HG03469 (cell line): ENCODE data around the gene FBXO31.
"Not testable (repeated sequence)": the region's sequence is repeated elsewhere in the genome, so short reads cannot be mapped to it uniquely, and the experiment has no call there.

ENCODE experiments used
- ATAC-seq: cut with Tn5 transposase; IDR thresholded peaks from one replicate; pipeline ENCODE4 v1.9.1; 2021; ENCODE audit warnings: mild to moderate bottlenecking, moderate library complexity, moderate number of reproducible peaks; ENCODE audit not compliant: unreplicated experiment

Gene FBXO31

DNA sequence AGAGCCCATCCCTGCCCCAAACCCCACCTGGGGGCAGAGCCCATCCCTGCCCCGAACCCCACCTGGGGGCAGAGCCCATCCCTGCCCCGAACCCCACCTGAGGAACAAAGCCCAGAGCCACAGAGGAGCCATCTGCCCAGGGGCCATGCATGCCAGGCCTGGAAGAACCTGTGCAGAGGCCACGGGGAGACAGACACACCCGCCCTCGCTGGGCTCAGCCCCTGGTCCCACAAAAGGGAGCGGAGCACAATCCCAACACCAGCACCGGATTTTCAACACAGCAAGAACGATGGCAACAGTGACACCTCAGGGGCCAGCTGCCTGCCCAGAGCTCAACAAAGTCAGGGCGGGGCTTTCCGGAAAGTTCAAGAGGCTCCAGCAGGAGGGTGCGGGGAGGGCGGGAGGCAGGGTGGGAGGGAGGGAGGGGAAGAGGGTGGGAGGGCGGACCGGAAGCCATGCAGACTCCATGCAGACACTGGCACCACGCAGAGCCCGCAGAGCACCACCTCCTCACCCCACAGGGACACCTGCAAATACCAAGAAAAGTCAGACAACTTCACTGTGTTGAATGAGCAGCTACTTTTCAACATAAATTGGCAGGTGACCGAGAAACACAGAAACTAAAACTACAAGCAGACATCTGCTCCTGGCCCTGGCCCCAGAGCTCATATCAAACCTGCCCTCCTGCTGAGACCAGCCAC lies 38.5 kb downstream of the FBXO31 start:
- no peak for ATAC-seq

DNA sequence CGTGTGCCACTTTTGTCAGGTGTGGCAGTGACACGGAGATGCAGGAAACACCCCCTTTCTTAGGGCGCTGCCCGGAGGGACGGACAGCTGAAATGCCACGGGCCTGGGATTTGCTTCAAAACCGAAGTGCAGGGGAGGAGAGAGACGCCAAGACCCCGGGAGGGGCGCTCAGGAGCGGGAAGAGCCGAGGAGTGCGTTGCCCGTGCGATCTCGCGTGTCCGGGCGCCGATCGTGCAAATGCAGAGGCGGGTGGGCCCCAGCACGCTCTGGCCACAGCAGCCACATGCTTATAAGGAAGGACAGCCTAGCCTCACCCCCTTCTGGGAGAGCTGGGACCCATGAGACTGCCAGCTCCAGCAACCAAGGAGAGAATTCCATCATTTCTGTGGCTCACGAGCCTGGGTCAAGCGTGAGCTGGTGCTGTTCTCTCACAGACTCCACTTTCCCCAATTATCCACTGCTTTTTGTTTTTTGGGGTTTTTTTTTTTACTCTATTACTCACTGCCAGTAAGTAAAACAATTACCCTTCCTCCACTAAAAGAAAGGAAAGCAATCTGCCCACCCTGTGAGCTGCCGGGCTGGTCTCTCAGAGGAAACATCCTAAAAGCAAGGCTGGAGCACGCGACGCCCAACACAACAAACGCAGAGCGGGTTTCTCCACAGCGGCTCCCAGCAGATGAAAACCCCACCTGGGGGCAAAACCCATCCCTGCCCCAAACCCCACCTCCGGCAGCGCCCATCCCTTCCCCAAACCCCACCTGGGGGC lies 39.2 kb downstream of the FBXO31 start:
- ATAC-seq, result no peak

DNA sequence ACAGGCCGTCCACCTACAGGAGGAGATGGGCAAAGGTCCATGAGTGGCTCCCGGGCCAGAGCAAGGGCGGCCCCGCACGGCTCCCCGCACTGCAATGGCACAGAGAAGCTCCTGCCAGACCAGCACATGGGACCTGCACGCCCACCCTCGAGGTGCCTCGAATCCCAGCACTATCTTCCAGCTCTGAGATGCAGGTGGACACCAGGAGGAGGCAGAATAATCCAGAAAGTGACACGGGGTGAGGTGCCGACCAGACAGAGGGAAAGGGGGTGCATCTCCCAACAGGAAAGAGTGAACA lies 39.9 kb downstream of the FBXO31 start:
- no peak for ATAC-seq

DNA sequence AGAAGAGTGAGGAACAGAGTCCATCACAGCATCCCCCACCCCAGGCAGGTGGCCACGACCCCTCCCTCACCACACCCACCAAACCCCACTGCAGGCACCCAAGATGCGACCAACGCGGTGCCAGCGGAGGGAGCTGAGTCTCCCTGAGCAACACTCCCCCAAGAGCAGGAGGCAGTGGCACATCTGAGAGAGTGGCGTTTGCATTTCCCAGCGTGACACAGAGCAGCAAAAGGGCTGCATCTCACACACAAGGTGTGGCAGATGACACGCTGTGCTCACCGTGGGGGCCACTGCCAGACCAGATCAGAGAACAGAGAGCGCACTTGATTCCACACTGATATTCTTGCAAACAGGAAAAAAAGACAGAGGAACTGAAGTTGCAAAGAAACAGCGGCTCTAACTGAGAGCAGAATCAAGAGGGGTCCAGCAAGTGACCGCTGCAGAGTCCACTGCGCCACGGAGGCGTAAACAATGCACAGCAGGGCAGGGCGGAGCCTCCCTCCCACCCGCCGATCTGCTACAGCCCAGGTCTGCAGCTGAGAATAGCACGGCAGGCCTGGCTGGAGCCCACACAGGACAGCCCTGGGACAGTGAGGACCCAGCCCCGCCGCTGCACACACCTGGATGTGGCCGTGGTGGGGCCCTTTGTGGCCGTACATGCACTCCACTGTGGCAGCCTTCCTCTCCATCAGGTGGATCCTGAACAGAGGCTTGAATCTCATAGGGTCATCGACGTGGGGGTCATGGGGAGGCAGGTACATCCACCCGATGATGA lies 40.4 kb downstream of the FBXO31 start:
- no peak for ATAC-seq

DNA sequence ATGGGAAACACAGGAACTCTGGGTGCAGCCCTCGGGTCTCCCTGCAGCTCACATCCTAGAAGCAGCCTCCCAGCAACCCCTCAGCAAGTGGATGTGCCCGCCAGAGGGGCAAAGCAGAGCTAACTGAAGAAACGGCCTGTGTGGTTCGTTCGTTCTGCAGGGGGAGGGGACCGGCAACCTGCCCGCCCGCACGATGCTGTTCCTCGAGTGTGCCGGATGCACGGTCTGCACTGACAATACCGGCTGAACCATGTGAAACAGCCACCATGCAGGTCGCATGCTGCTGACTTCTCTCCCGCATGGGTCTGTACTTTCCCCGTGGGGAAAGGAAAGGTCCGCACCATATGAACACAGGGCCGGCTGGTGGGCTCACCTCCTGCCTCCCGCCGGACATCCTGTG lies 41.1 kb downstream of the FBXO31 start:
- no peak for ATAC-seq

DNA sequence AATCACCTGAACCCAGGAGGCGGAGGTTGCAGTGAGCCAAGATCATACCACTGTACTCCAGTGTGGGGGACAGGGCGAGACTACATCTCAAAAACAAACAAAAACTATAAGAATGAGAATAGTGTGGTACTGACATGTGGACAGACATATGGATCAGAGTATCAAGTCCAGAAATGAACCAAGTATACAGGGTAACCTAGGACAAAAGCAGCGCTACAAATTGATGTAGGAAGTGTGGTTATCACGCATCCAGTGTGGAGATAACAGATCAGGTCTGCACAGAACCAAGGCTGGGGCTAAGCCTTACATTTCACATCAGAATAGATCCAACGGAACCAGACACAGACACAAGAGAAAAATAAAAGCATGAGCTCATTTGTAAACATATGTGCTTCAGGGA lies 43.4 kb downstream of the FBXO31 start:
- ATAC-seq, result no peak

- not testable (repeated sequence) for ATAC-seq
Observed at GRCh38 chr16:87339724-87340105, 43.9 kb downstream of the FBXO31 start.

DNA sequence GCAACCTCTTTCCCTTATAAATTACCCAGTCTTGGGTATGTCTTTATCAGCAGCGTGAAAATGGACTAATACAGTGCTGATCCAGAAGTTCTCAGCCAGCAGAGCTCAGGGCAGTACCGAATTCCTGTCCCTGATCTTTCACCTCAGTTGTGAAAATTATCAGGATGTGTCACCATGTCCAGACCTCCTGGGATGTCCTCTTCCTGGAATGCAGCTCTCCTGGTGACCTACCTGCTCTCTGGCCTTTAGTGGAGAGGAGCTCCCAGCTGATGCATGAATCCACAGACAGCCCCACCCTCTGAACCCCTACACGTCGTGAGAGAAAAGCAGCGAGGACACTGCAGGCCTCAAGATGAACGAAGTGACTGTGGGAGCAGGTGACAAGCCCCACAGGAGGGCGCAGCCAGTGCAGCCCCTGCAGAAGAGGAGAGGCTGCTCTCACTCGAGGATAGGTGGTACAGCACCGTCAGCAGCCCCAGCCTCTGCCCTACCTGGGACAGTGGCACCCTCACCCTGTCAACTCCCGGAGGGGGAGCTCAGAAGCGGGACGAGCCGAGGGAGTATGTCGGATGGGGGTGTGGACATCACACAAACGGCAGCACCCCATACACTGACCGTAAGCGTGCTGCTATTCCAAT lies 44.4 kb downstream of the FBXO31 start:
- no peak for ATAC-seq

DNA sequence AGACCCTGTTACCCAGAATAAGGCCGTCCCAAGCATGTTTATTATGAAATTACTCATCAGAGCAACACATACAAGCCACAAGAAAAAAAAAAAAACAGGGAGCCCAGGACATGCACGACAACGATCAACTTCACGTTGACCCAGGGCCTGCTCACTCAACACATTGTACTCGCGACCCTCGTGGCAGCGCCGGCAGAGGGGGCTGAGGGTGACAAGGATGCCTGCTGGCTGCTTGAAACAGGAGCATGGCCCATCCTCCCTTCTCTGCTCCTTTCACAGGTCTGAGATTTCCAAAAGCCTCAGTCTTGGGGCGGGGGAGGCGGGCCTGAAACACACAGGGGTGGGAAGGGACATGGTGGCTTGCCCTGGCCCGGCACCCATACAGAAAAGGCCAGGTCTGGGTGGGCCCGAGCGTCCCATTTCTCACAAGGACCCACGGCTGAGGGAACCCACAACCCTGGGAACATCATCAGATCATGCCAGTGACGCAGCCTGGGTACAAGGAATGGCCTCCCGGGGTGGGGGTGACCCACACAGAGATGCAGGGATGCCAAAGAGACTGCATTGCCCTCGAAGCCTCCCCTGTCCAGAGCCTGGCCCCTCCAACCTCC lies 45.3 kb downstream of the FBXO31 start:
- ATAC-seq, result no peak

DNA sequence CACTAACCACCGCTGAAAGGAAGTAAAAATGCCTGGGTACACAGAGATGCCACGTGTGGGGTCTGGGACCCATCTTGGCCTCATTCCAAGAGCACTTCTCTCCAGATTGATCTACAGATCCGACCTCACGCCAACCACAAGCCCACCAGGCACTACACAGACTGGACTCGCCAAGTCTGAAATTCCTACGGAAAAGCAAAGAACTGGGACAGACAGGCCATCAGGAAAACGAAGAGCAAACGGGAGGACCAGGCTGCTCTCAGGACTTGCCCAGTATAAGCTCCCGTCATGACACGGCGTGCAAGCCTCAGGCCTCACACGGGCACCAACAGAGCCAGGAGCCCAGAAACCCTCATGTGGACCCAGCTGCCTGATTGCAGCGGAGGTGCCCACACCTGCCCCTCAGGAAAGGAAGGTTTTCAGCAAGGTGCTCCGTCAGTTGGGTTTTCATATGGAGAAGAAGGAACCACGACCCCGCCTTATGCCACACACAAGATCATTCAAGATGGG lies 46.3 kb downstream of the FBXO31 start:
- no peak for ATAC-seq

DNA sequence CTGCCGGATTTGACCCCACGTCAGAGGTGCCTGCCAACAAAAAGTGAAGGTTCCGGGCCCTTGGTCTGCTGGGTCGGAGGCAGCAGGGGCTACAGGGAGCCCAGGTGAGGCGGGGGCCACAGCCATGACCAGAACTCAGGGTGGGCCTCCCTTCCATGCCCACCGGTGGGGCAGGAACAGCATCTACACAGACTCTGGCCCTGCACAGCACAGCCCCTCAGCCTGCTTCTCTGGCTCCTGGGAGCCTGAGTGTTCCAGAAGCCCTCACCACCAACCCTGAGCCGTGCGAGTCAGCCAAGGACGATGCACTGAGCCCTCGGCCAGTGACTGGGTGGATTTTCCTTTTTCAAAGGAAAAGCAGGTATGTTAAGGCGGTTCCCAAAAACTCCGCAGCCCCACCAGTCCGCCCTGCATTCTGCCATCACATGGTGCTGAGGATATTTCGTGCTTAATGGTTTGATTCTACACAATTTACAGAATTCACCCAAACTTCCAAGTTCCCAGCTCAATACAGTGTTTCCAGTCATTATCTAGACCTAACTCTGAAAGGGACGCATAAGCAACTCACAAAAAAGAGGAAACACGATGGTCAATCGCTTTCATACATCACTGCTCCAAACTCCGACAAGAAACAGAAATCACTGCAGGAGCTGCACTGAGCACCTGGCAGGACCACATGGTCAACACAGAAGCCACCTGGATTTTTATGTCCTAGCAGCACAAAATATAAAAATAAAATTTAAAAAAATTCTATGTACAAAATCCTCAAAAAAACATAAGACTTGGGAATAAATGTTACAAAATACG lies 46.9 kb downstream of the FBXO31 start:
- no peak for ATAC-seq

DNA sequence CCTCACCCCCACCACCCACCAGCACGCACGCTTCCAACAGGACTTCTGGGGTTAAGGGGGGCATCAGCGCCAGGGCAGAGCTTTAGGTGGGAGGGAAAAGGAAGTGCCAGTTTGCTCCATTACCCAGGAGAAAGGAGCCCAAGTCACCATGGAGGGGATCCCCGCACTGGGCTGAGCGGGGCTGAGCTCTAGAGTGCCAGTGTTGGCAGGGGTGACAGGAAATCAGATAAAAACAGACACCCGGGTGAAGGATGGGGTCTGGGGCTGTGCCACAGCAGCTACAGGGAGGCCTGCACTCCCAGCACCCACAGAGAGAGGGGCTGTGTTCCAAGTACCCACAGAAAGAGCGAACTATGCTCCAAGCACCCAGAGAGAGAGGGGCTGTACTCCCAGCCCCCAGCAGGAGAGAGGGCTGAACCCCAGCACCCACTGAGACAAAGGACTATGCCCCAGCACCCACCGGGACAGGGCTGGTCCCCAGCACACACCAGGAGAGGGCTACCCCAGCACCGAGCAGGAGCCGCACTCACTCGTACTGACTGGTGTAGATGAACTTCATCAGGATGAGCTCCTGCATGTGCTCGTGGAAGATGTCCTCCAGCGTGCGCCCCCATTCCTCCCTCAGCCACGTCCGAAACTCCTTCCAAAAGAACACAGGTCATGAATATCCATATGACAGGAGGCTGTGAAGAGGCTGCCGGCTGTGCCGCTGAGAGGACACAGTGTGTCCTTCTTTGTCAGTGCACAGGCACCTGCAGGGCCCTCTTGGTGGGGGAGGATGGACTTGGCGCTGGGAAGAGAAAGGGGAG lies 47.7 kb downstream of the FBXO31 start:
- ATAC-seq, result no peak

DNA sequence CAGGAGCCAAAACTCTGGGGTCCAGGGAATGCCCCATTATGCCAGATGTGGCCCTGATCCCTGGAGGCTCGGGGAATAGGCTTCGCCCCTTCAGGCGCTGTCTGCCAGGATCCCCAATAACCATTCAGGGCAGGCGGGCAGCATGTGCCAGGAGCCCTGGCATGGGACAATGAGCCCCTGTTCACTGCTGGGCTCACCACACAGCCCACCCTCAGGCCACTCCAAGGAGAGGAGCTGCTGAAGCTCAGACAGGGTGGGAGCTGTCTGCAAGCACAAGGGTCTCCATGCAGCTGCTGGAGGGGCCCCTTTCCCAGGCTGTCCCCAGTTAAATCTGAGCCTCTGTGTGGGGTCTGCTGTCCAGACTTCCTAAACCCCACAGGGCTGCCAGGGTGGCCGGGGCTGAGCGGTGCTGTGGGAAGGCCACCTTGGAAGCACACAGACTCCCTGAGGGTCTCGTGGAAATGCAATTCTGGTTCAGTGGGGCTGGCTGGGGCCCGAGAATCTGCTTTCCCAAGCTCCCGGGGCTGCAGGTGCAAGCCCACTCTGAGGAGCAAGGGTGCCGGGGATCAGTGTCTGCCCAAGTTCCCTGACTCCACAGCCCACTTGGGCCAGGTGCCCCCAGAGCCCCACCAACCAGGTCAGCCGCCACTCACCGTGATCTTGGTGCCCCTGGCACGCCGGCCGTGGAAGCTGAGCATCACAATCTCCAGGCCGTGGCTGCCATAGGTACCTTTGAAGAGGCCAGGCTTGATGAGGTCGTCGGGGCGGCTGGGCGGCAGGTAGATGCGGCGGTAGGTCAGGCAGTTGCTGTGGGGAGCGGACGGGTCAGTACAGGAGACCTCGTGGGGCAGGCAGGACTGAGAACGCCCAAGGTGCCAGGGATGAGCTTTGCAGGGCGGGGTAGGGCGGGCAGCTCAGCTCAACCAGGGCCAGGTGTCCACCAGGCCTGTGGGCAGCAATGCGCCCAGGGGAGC lies 48.6 kb downstream of the FBXO31 start:
- no peak for ATAC-seq

DNA sequence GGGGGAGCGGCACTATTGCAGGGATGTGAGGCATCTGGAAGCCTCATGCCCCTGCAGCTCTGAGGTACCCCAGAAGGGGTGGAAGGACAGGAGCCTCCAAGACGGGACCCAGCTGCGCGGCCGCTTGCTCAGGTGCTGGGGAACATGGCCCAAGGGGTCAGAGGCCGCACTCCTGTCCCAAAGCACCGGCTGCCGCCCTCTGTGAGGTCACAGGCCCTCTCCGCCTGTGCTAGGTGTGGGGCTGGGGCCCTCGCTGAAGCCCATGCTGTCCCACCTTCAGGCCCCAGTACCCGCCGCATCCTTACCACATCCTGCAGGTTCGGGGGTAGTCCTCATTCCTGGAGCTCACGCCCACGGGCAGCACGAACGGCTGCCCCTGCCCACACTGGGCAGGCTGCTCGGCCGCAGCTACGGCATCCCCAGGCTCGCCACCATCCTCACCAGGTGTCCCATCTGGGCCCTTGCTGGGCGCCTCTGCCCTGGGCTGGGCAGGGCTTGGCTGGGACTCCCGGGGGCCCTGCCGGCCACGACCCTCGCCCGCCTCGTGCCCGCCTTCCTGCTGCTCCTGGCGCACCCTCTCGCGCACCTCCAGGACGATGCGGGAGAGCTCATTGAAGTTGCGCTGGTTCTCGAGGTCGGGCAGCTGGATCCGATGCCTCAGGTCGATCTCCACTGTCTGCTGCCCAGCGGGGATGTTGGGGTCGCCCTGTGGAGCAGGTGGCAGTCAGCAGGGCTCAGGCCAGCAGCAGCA lies 49.8 kb downstream of the FBXO31 start:
- ATAC-seq, result no peak

DNA sequence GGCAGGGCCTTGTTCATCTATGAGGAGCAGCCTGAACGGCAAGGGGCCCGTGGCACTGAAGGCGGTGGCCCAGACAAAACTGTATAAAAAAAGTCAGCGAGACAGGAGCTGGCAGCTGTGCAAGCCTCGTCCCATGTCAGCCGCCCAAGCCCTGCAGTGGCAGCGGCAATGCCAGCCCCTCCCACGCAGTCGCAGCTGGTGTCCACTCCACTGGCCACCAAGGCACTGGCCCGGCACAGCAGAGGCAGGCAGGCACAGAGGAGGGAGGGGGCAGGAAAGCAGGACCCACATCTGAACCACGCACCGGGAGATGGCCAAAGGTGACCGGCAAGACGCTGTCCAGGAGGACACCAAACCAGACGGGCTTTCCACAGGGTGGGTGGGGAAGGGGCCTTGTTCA lies 50.5 kb downstream of the FBXO31 start:
- ATAC-seq, result no peak

- ATAC-seq, result no peak
Observed at GRCh38 chr16:87332150-87332549, 51.4 kb downstream of the FBXO31 start.

- ATAC-seq, result no peak
Observed at GRCh38 chr16:87331241-87331801, 52.3 kb downstream of the FBXO31 start.
